Ramos (cell line): ENCODE results near the gene WDR7.

Experiments
- in situ Hi-C: fragments of 300-500 bp; cut with MboI; formaldehyde crosslinking; loops from one replicate; pipeline ENCODE4 v1.14.3; 2022; ENCODE audit warnings: low sequenced_read_pairs; ENCODE audit not compliant: unreplicated experiment

Gene WDR7

DNA sequence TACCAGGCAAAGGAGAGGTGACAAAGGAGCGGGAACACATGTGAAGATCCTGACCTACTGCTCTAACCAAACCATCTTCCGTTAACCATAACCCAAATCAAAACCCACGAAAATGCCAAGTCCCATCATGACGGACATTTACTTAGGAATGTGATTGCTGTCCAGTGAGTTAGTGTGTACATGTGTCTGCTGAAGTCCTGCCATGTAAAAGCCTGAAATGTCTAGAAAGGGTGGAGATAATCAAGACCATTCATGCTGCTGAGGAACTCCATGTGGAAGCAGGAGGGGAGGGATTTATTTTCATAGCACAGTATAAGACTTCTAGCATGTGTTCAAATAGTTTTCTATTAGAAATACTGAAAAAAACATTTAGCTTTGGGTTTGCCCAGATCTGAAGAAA, 358.7 kb downstream of the WDR7 start:
- in situ Hi-C loops: no loop called here

DNA sequence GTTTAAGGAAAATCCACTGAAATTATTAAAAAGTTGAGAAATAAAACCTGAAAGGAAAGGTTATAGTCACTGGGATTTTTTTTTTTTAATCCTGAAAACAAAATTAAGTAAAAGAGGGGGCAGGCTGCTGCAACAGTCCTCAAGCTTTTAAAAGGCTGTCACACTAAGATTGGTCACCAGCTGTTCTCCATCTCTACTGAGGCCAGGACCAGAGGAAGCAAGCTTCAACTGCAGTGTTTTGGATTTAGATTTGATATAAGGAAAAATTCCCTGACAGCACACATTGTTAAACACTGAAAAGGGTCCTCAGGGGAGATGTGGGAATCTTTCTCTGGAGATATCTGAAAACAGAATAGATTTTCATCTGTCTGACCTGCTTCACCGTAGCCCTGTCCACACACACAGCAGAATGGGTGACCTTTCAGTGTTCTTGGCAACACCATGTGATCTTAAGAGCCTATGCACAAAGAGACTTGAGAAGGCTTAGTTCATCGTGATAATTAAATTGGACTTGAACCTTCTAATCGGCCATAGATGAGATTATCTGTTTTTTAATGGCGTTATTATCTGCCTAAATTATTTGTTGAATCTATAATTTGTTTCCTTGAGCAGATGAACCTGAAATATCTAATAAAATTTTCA, 363.7 kb downstream of the WDR7 start:
- in situ Hi-C loops: no loop called here

DNA sequence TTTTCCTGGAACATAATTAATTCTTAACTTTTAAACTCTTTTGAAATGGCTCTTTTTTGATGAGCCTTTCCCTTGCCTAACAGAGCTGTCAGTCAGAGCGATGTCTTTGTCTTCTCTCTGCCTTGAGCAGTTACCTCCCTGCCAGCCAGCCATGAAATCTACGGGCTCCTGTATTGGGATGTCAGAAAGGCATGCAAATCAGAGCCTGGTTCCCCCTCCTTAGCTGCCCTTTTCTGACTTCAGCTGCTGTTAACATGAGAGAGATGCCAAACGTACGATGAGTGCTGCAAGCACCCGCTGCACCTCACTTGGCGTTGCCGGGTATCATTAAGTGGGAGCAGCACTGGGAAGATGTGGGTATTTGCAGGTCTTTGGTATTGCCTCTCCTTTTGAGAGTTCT, 364.3 kb downstream of the WDR7 start:
- in situ Hi-C loops: no loop called here

DNA sequence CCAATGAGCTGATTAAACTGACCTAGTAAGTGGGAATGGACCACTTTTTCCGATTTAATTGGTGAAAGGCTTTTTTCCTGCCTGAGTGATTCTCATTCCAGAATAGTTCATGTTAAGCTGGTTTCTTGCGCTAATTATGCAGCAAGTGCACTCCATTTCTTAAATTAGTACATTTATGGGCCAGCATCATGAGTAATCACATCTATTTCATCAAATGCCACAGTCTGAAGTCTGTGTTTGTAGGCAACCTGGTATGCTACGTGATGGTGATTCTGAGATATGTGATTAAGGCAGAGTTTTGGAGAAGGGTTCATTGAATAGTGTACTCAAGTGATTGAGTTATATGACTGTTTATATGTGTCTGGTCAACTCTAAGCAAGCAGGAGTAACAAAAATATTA, 367.7 kb downstream of the WDR7 start:
- in situ Hi-C loops: no loop called here

DNA sequence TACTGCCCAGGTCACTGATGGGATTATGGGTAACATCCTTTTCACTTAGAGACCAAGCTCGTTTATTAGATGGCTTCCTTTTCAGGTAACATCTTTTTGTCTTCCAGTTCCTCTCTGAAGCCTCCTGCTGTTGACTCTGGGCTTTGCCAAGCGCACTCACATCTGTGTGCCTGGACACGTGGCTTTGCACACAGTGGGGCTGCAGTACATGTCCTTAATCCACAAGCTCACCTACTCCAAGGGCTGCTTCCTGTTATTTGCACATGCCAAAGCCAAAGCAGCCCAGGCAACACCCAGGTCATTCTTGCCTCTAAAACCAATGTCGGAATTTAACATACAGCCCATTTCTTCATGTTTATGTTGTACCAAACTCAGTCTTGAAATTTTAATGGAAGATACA, 371.6 kb downstream of the WDR7 start:
- in situ Hi-C loops: no loop called here

- in situ Hi-C loops: no loop called here
Measured at GRCh38 chr18:57023275-57023882, 372.2 kb downstream of the WDR7 start.

GRCh38 chr18:57025540-57025939, 374.4 kb downstream of the WDR7 start:
- in situ Hi-C loops: no loop called here

GRCh38 chr18:57026316-57026715, 375.2 kb downstream of the WDR7 start:
- in situ Hi-C loops: no loop called here

DNA sequence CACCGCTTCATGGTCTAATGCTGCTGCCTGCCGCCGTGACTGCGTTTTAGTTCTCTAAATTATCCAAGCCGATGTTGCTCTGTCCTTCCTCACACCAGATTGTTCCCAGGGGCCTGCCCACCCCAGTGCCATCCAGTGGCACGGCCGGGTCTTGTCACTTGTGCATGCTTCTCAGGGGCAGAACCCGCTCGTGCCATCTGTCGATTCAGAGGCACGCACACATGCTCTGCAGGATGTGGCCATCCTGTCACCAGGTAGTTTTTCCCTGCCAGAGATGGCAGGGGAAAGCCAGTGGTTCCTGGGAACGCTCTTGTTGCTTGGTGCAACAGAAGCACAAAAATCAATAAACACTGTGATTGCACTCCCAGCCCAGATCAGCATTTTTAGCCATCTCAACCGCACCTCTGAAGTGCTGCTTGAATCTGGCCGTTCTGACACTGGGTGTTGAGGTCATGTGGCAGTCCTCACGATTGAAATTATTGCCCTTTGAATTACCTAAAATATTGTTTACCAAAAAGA, 376.1 kb downstream of the WDR7 start:
- in situ Hi-C loops: no loop called here

DNA sequence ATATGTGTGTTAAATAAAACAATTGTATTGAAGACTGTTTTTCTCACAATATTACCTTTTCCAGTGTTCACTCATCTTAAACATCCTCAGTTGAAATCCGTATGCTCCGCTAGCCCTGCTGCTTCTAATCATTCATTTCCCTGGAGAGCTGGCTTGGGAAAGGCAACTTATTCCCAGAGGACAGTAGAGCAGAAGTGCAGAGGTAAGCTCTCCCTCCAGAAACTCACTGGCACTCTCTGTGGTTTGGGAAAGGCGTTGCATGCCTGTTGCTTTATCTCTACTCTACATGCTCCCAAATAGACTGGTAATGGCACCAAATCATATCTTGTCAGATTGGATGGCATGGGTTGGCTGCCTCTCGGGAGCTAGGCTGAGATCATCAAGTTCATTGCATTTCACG, 378.6 kb downstream of the WDR7 start:
- in situ Hi-C loops: no loop called here

DNA sequence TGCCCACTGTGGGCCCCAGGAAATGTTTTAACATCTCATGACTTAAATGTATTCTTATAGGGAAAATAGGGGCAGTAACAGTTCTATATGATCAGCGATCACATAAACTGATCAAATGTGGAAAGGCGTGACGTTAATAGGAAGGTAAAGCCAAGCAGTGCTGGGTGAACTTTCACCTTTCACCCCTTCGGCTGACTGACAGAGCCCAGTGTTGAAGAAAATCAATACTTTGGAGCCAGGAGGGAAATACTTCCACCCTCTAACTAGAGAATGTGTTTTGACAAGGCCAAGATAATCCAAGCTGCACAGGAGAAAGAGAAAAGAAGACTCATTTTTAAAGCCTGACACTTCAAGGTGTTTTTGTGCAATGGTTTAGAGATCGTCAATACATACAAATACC, 379.3 kb downstream of the WDR7 start:
- in situ Hi-C loops: no loop called here

- in situ Hi-C loops: no loop called here
Measured at GRCh38 chr18:57035590-57035989, 384.4 kb downstream of the WDR7 start.

DNA sequence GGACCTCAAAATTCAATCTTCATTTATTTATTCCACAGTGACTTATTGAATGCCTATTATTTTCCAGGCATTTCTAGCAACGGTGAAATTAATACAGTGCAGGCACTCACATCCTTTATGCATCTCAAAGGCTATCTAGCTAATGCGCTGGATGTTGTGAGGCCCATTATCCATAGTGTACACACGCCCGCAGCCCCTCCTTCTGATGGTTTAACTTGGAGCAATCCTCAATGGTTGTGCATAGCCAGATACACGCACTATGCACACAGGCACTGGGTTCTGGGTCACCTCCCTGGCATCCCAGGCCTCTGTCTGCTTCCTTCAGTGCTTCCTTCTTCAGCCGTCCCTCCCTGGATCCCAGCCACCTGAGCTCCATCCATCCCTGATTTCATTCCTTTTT, 387.2 kb downstream of the WDR7 start:
- in situ Hi-C loops: no loop called here

GRCh38 chr18:57040175-57040574, 389.0 kb downstream of the WDR7 start:
- in situ Hi-C loops: no loop called here

DNA sequence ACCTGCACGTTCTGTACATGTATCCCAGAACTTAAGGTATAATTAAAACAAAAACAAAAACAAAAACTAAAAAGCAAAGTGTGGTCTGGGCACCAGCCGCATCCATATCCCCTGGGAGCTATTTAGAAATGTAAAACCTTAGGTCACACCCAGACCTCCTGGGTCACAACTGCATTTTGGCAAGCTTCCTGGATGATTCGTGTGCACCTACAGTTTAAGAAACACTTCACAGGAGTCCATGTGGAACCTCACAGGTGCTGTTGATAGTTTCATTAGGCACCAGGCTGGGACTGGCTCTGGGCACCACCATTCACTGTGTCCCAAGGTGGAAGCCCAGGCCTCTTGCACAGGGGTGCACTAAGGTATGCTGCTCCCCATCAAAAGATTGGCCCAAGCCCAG, 392.1 kb downstream of the WDR7 start:
- in situ Hi-C loops: no loop called here

DNA sequence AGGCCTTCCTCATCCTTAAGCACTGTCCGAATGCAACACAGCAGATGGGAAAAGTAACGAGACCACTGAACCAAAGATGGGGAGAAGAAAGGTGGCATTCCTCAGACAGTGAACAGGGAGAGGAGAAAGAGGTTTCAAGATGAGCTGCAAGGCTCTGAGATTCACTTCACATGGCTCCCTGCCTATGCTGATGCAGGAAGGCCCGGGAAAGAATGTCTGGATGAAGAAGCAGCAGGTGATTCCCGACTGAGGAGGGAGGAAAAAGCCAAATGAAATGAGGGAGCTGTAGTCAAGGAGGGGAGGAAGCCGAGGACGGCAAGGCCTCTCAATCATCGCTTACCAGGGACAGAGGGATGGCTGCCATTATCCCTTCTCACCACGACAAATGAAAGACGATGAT, 397.2 kb downstream of the WDR7 start:
- in situ Hi-C loops: no loop called here

- in situ Hi-C loops: no loop called here
Measured at GRCh38 chr18:57048859-57049258, 397.7 kb downstream of the WDR7 start.

GRCh38 chr18:57050310-57050949, 399.3 kb downstream of the WDR7 start:
- in situ Hi-C loops: no loop called here

- in situ Hi-C loops: no loop called here
Measured at GRCh38 chr18:57051021-57051656, 400.0 kb downstream of the WDR7 start.

DNA sequence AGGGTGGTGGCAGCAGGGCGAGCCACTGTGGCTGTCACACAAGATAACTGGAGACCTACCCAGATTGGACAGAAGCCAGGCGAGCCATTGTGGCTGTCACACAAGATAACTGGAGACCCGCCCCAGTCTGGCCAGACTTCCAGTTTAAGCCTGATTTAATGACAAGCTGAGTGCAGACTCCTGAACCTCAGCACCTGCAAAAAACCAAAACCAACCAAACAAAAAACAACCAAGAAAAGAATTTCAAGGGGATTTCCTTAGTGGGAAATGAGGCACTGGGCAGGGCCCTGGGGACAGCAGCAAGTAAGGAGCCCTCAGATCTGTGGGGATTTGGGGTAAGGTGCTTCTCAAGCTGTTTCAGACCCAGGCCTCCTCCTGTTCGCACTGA, 400.5 kb downstream of the WDR7 start:
- in situ Hi-C loops: no loop called here

- in situ Hi-C loops: no loop called here
Measured at GRCh38 chr18:57052173-57052572, 401.0 kb downstream of the WDR7 start.
